GM12801 (cell line): Measurements from ENCODE around the gene HAAO.

Source experiments
- CTCF ChIP-seq: IDR thresholded peaks from one replicate; pipeline ENCODE4 v1.5.1; 2011; ENCODE audit warnings: control low read depth; ENCODE audit not compliant: insufficient read length; ENCODE audit errors: extremely low read depth

HAAO gene

GRCh38 chr2:42795841-42796301, 3.5 kb upstream of the HAAO start:
- no peak for TF ChIP-seq CTCF

GRCh38 chr2:42795275-42795674, 2.9 kb upstream of the HAAO start:
- TF ChIP-seq CTCF = no peak

- no peak for TF ChIP-seq CTCF
Observed at GRCh38 chr2:42794271-42795046, 2.1 kb upstream of the HAAO start.

GRCh38 chr2:42793334-42794270, 1.2 kb upstream of the HAAO start:
- TF ChIP-seq CTCF = no peak

GRCh38 chr2:42792087-42792582, 248 bp downstream of the HAAO start:
- no peak for TF ChIP-seq CTCF

GRCh38 chr2:42791606-42792005, 777 bp downstream of the HAAO start:
- TF ChIP-seq CTCF = no peak

GRCh38 chr2:42789751-42790150, 2.6 kb downstream of the HAAO start:
- no peak for TF ChIP-seq CTCF
